Astrocyte of the cerebellum (primary cell): ENCODE data around the gene PTPRM.

Experiments
- DNase-seq: peaks from one replicate; pipeline ENCODE4 v3.0.0-alpha.2; 2011; ENCODE audit warnings: low read depth
- H3K4me3 ChIP-seq: 2 replicates; pipeline ENCODE4 v1.5.1; 2011; ENCODE audit warnings: mild to moderate bottlenecking, low read depth, low read length, moderate library complexity
- in situ Hi-C: cut with HindIII; loops from 2 replicates; pipeline ENCODE4 v1.10.0; 2017; ENCODE audit warnings: low sequenced_read_pairs
- TF ChIP-seq, protein P1 (sequence below): IDR thresholded peaks from 2 replicates; pipeline ENCODE4 v1.5.1; 2012; ENCODE audit warnings: low read length, low read depth, moderate library complexity, mild to moderate bottlenecking; ENCODE audit errors: missing control alignments

Gene PTPRM

DNA sequence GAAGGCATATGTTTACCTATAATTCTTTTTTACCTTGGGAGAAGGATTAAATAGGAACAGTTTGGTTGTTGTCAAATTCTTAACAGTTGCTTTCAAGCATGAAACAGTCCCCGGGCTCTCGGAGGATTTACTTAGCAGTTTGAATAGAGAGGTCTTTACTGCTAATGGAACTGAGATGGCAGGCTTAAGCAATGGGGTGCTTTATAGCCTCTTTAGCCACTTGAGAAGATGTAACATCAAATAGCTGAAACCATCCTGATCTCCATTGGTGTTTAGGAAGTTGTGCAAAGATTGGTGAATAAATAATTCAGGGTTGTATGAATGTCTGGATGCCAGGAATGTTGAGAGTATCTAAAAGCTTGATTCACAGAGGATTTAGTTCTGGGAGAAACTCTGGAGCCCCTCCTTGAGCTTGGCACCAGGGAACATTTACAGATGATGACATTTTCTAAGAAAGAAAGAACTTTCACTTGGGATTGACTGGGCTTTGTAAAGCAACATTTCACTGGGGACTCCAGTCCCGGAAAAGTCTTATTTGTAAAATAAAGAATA lies 51.9 kb downstream of the PTPRM start:
- in situ Hi-C loops = no loop called here
- H3K4me3 ChIP-seq = no peak overlapping the region
- no peak for DNase-seq
- TF ChIP-seq, protein P1, sequence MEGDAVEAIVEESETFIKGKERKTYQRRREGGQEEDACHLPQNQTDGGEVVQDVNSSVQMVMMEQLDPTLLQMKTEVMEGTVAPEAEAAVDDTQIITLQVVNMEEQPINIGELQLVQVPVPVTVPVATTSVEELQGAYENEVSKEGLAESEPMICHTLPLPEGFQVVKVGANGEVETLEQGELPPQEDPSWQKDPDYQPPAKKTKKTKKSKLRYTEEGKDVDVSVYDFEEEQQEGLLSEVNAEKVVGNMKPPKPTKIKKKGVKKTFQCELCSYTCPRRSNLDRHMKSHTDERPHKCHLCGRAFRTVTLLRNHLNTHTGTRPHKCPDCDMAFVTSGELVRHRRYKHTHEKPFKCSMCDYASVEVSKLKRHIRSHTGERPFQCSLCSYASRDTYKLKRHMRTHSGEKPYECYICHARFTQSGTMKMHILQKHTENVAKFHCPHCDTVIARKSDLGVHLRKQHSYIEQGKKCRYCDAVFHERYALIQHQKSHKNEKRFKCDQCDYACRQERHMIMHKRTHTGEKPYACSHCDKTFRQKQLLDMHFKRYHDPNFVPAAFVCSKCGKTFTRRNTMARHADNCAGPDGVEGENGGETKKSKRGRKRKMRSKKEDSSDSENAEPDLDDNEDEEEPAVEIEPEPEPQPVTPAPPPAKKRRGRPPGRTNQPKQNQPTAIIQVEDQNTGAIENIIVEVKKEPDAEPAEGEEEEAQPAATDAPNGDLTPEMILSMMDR = no peak

DNA sequence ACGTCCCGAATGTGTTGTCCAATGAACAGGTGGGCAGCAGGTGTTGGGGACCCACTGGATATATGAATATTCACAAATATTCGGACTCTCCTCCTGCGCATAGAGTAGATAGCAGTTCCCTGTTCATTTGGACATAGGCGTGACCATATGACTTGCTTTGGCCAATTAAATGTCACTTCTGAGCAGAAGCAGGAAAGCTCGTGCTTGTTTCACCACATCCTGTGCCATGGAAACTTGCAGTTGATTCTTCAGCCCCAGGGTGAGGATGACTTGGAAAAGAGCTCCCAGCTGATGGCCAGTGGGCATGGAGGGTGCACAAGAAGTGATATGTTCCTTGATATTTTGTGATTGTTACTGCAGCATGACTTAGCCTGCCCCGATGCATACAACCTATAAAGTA lies 52.6 kb downstream of the PTPRM start:
- in situ Hi-C loops = no loop called here
- TF ChIP-seq, protein P1 = no peak
- no peak overlapping the region for H3K4me3 ChIP-seq
- DNase-seq = no peak

GRCh38 chr18:7622721-7623120 lies 55.6 kb downstream of the PTPRM start:
- TF ChIP-seq, protein P1 = no peak
- in situ Hi-C loops = no loop called here
- H3K4me3 ChIP-seq = no peak overlapping the region
- DNase-seq = no peak

GRCh38 chr18:7623681-7624080 lies 56.6 kb downstream of the PTPRM start:
- H3K4me3 ChIP-seq = no peak overlapping the region
- in situ Hi-C loops = no loop called here
- no peak for DNase-seq
- TF ChIP-seq, protein P1 = no peak

DNA sequence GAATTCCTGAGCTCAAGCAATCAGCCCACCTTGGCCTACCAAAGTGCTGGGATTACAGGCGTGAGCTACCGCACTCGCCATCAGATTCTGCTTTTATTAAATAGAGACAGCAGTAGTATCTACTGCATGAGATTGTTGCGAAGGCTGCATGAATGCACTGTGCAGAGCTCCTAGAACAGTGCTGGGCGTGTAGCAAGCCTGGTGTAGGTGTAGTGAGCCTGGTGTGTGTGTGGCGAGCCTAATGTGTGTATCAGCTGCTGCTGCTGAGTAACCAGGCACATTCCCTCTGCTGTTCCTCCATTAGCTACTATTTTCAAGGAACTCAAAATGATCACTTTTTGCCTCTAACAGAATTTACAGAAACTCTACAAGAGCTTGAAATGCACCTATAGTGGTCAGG lies 57.6 kb downstream of the PTPRM start:
- DNase-seq = no peak
- in situ Hi-C loops = no loop called here

GRCh38 chr18:7626175-7626921 lies 59.2 kb downstream of the PTPRM start:
- no peak overlapping the region for H3K4me3 ChIP-seq
- TF ChIP-seq, protein P1 = no peak
- DNase-seq = no peak
- in situ Hi-C loops = no loop called here

More for the DNA sequence above, 57.6 kb downstream of the PTPRM start:
- no peak overlapping the region for H3K4me3 ChIP-seq
- TF ChIP-seq, protein P1 = no peak
